Endodermal cell (in vitro differentiated cells): ENCODE results near the gene MAN2B1. TPM values are rescaled to one million over a fixed set of nuclear protein-coding genes. Genes with fewer than 3 reads are reported as not detected.
"Not testable (repeated sequence)": the region's sequence is repeated elsewhere in the genome, so short reads cannot be mapped to it uniquely, and the experiment has no call there.

Experiments used
- DNase-seq: peaks from one replicate; pipeline ENCODE4 v3.0.0-alpha.2; 2017
- H3K27ac ChIP-seq: 2 replicates; pipeline ENCODE4 v1.5.1; 2013; ENCODE audit warnings: mild to moderate bottlenecking, low read depth, low read length, moderate library complexity
- H3K27me3 ChIP-seq: 2 replicates; pipeline ENCODE4 v1.6.1; 2013; ENCODE audit warnings: mild to moderate bottlenecking, low read length, moderate library complexity; ENCODE audit not compliant: insufficient read depth, control insufficient read depth, poor library complexity, severe bottlenecking
- H3K36me3 ChIP-seq: 2 replicates; pipeline ENCODE4 v1.7.0; 2013; ENCODE audit warnings: mild to moderate bottlenecking, low read length, moderate library complexity; ENCODE audit not compliant: control insufficient read depth, insufficient read depth
- H3K4me1 ChIP-seq: one replicate; pipeline ENCODE4 v1.7.0; 2013; ENCODE audit warnings: low read length; ENCODE audit not compliant: control insufficient read depth, insufficient read depth
- H3K4me3 ChIP-seq: 2 replicates; pipeline ENCODE4 v1.5.1; 2013; ENCODE audit warnings: mild to moderate bottlenecking, low read length, moderate library complexity
- H3K9ac ChIP-seq: 2 replicates; pipeline ENCODE4 v1.6.1; 2013; ENCODE audit warnings: mild to moderate bottlenecking, low read length, moderate library complexity; ENCODE audit not compliant: poor library complexity, severe bottlenecking; ENCODE audit errors: extremely low read depth
- H3K9me3 ChIP-seq: 2 replicates; pipeline ENCODE4 v1.6.1; 2013; ENCODE audit warnings: mild to moderate bottlenecking, low read length, moderate library complexity; ENCODE audit not compliant: control insufficient read depth
- H3K27ac Mint-ChIP-seq: 2 replicates; pipeline ENCODE4 v1.8.0; 2020; ENCODE audit warnings: mixed read lengths
- H3K27me3 Mint-ChIP-seq: 2 replicates; pipeline ENCODE4 v1.8.0; 2021; ENCODE audit warnings: mild to moderate bottlenecking, mixed read lengths; ENCODE audit not compliant: insufficient read depth
- H3K36me3 Mint-ChIP-seq: 2 replicates; pipeline ENCODE4 v1.8.0; 2020; ENCODE audit warnings: low read depth, mixed read lengths
- H3K4me1 Mint-ChIP-seq: 2 replicates; pipeline ENCODE4 v1.8.0; 2020; ENCODE audit warnings: mixed read lengths
- H3K4me3 Mint-ChIP-seq: 2 replicates; pipeline ENCODE4 v1.8.0; 2020; ENCODE audit warnings: mild to moderate bottlenecking, moderate library complexity, mixed read lengths
- H3K9me3 Mint-ChIP-seq: 2 replicates; pipeline ENCODE4 v1.8.0; 2020; ENCODE audit warnings: mild to moderate bottlenecking, mixed read lengths
- CTCF ChIP-seq: fragments of 200-600 bp; sonication (generic); conservative IDR thresholded peaks from 2 replicates; pipeline ENCODE4 v1.5.0; 2021; ENCODE audit warnings: antibody characterized with exemption, mild to moderate bottlenecking
- WGBS, 2 experiments: methylation state at CpG; one replicate each; pipeline versions ENCODE4 v1.1.5 to v1.1.7; 2013; ENCODE audit warnings: missing lambda C conversion rate in 2 of 2, mixed read lengths in 1 of 2; ENCODE audit not compliant: insufficient coverage in 1 of 2, insufficient read length in 1 of 2; 5-methylcytosine and 5-hydroxymethylcytosine counted together
- long read RNA-seq, 4 experiments: library from polyadenylated mRNA in 2 of 4; library from RNA in 1 of 4; library from capped mRNA in 1 of 4; stranded (forward) in 3 of 4; unstranded in 1 of 4; transcript quantifications; one replicate each; pipeline ENCODE4 v2.0.0, GENCODE V29; 2020 to 2021; ENCODE audit warnings: inconsistent platforms in 1 of 4
- polyA plus RNA-seq, 2 experiments: library from polyadenylated mRNA; stranded (reverse); fragments of 50-300 nt; gene quantifications; one replicate each; pipeline ENCODE4 v1.2.3, GENCODE V29; 2013
- total RNA-seq, 2 donors: library from RNA; stranded (reverse); fragmentation: NEBNext Ultra II Directional in 1 of 2; extraction: Animal tissue kit (Norgen Biotek cat#: 25700) in 1 of 2; gene quantifications; 2 replicates in 1 of 2; 3 replicates in 1 of 2; pipeline ENCODE4 v1.2.1, GENCODE V29; 2021

MAN2B1 gene
- total RNA-seq = 100 to 1,000 TPM; 101 to 113 TPM
- polyA plus RNA-seq (2013, experiment 1 of 2) = 59.4 TPM
- 50.9 TPM for polyA plus RNA-seq (2013, experiment 2 of 2)
- long read RNA-seq, experiment 1, transcript MAN2B1-203 (24 exons, 3,184 nt) = major isoform, 12 of 42 reads
- long read RNA-seq, experiment 1, partial matches to known transcripts = 14 of 42 reads
- long read RNA-seq, experiment 1, other reads (novel, unspliced or antisense) = 16 of 42 reads
- long read RNA-seq, experiment 2, transcript MAN2B1-203 (24 exons, 3,184 nt) = major isoform, 103 of 155 reads
- long read RNA-seq, experiment 2, partial matches to known transcripts = 22 of 155 reads
- long read RNA-seq, experiment 2, other reads (novel, unspliced or antisense) = 27 of 155 reads
- long read RNA-seq, experiment 3, transcript MAN2B1-203 (24 exons, 3,184 nt) = major isoform, 423 of 549 reads
- long read RNA-seq, experiment 3, partial matches to known transcripts = 26 of 549 reads
- long read RNA-seq, experiment 3, other reads (novel, unspliced or antisense) = 99 of 549 reads
- long read RNA-seq, experiment 4, partial matches to known transcripts = 3 of 5 reads
- long read RNA-seq, experiment 4, other reads (novel, unspliced or antisense) = 0 of 5 reads

DNA sequence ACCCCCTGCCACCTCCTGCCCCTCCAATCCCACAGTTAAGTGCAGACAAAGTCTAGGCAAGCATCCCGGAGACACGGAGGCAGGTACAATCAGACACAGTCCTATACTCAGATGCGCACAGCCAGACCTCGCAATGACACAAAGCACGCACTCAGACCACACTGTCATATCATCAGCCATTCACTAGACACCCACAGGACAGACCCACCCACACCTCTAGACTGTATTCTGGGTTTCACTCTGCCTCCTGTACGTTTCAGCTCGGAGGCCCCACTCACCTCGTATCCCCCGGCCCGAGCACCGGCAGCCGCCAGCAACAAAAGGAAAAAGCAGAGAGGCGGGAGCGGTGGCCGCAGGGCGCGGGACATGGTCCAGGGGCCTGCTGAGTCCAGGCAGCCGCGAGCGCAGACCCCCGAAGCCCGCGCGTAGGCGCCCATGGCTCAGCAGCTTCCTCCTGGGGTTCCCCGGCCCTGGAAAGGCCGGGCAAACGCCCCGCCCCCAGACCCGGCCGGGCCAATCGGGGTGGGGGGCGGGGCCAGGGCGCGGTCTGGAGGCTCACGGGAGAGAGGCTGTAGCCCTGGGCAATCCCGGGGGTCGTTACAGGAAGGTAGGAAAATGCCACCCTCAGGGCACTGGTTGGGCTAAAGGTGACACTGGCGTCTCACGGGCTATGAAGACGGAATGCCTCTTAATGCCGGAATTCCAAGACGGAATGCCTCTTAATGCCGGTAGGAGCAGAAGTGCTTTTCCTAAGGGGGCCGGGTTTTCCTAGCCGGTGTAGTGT lies at the start of gene MAN2B1, which contains the start of gene WDR83:
MAN2B1 (minus strand) TSS at position 478 of the 784 bp plus-strand sequence; CDS start at position 437, 41 bp downstream.
WDR83 (plus strand) TSS at position 543 of the 784 bp plus-strand sequence. CDS start 2,984 bp downstream, outside the sequence.
- TF ChIP-seq CTCF = peak; percentile 21
- peak; percentile 95 for DNase-seq
- H3K4me1 Mint-ChIP-seq = peaks cover 22% of the 10 kb centered on the region
- no peaks in the 10 kb centered on the region for H3K27me3 ChIP-seq
- peak within 1 kb of the TSS; percentile 76 for H3K9ac ChIP-seq
- H3K27me3 Mint-ChIP-seq = no peaks in the 10 kb centered on the region
- 4 to 13% methylated on average over 19 to 46 of the region's 46 CpGs for WGBS, 2 experiments
- H3K4me3 Mint-ChIP-seq = peak within 1 kb of the TSS; percentile 96
- peaks cover 33% of the 10 kb centered on the region for H3K36me3 ChIP-seq
- peak within 1 kb of the TSS; percentile 91 for H3K4me3 ChIP-seq
- no peaks in the 10 kb centered on the region for H3K4me1 ChIP-seq
- no peaks in the 10 kb centered on the region for H3K9me3 Mint-ChIP-seq
- H3K9me3 ChIP-seq = no peaks in the 10 kb centered on the region
- H3K36me3 Mint-ChIP-seq = peaks cover 19% of the 10 kb centered on the region
- H3K27ac Mint-ChIP-seq = peak within 1 kb of the TSS; percentile 95
- H3K27ac ChIP-seq = no peak within 1 kb of the TSS

- TF ChIP-seq CTCF = no peak
These were observed 49.4 kb upstream of the MAN2B1 start for GRCh38 chr19:12715929-12716328.

GRCh38 chr19:12715102-12715501 lies 48.6 kb upstream of the MAN2B1 start:
- WGBS, 2 experiments = 96 to 99% methylated on average over 14 to 15 of the region's 15 CpGs
- no peak overlapping the region for H3K27ac Mint-ChIP-seq
- H3K9me3 ChIP-seq = no peaks in the 10 kb centered on the region
- DNase-seq = no peak
- no peak overlapping the region for H3K27ac ChIP-seq
- TF ChIP-seq CTCF = no peak
- H3K4me3 Mint-ChIP-seq = no peak overlapping the region
- H3K9me3 Mint-ChIP-seq = no peaks in the 10 kb centered on the region
- H3K9ac ChIP-seq = no peak overlapping the region
- no peaks in the 10 kb centered on the region for H3K27me3 ChIP-seq
- peaks cover 81% of the 10 kb centered on the region for H3K36me3 ChIP-seq
- no peaks in the 10 kb centered on the region for H3K4me1 Mint-ChIP-seq
- no peaks in the 10 kb centered on the region for H3K27me3 Mint-ChIP-seq
- no peak overlapping the region for H3K4me3 ChIP-seq
- H3K4me1 ChIP-seq = no peaks in the 10 kb centered on the region
- peaks cover 75% of the 10 kb centered on the region for H3K36me3 Mint-ChIP-seq

More at GRCh38 chr19:12715929-12716328, 49.4 kb upstream of the MAN2B1 start:
- Histone ChIP-seq H3K4me3 (no peak overlapping the region), H3K27me3 (no peaks in the 10 kb centered on the region), H3K9me3 (no peaks in the 10 kb centered on the region), H3K36me3 (peaks cover 73% of the 10 kb centered on the region), H3K27ac (no peak overlapping the region), H3K4me1 (no peaks in the 10 kb centered on the region), H3K9ac (no peak overlapping the region)
- WGBS, 2 experiments = 97 to 100% methylated on average over 3 of the region's 3 CpGs
- Mint-ChIP-seq H3K4me3 (no peak overlapping the region), H3K27ac (no peak overlapping the region), H3K4me1 (peaks cover 5% of the 10 kb centered on the region), H3K9me3 (no peaks in the 10 kb centered on the region), H3K27me3 (no peaks in the 10 kb centered on the region), H3K36me3 (peaks cover 71% of the 10 kb centered on the region)
- DNase-seq = no peak

GRCh38 chr19:12713304-12713703 lies 46.8 kb upstream of the MAN2B1 start:
- not testable (repeated sequence) for DNase-seq, H3K4me3 Mint-ChIP-seq, H3K9me3 Mint-ChIP-seq, H3K4me1 ChIP-seq, H3K9me3 ChIP-seq, H3K9ac ChIP-seq, H3K27ac ChIP-seq, H3K27ac Mint-ChIP-seq, H3K4me1 Mint-ChIP-seq, H3K27me3 ChIP-seq, H3K4me3 ChIP-seq, H3K27me3 Mint-ChIP-seq
- 84 to 96% methylated on average over 5 to 9 of the region's 9 CpGs for WGBS, 2 experiments
- peaks cover 71% of the 10 kb centered on the region for H3K36me3 Mint-ChIP-seq
- peaks cover 85% of the 10 kb centered on the region for H3K36me3 ChIP-seq
